Measurements from ENCODE around the gene PRKN.

PRKN gene

DNA sequence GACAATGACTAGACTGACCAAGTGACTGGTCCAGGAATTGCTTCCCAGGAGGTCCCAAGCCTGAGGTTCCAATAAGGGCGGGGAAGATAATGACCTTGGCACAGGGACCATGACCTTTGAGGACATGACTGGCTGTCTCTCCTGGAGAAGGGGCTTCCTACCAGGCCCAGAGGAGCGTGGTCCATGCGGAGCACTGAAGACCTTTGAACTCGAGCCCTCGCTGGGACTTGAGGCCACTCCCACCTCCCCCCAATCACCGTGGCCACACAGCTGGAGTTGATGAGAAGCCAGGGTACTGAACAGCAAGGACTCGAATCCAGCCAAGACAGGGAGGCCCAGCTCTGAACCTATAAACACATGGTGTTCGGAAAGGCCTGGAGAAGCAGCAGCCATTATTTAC, 677.0 kb downstream of the PRKN start:
- DNase-seq (ENCODE audit: low read depth) = no peak

DNA sequence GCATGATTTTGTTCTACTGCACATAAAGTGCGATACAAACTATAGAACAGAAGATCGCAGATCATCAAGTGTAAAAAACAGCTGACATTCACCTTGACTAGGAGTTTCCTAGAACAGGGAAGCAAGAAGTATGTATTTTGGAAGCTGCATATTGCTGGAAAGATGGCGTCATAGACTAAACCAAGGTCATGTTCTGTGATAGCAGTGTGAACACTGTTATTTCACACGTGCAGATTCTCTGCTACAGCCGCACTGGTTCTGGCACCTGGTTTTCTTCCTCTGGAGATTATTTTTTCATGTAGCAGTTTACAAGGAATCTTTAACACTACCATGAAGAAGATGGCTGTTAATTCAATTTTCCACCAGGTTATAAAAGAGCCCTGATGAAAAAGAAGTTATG, 681.2 kb downstream of the PRKN start:
- DNase-seq (ENCODE audit: low read depth) = no peak

DNA sequence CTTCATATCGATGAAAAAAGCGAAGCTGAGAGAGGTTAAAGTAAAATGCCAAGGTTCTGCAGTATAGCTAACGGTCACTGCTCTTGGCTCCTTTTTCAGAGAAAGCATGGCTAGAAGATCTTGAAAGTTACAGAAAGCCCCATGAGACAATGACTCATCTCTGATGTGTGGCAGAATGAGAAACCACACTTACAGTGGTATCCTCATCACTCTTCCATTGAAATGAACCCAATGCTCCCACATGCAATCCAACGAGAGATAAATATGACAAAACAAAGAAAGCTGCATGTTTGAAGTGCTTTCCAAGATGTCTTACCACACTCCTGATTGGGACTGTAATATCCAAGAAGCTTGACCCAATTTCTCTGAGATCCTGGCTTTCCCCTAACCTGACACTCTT, 694.9 kb downstream of the PRKN start:
- DNase-seq (ENCODE audit: low read depth) = no peak

DNA sequence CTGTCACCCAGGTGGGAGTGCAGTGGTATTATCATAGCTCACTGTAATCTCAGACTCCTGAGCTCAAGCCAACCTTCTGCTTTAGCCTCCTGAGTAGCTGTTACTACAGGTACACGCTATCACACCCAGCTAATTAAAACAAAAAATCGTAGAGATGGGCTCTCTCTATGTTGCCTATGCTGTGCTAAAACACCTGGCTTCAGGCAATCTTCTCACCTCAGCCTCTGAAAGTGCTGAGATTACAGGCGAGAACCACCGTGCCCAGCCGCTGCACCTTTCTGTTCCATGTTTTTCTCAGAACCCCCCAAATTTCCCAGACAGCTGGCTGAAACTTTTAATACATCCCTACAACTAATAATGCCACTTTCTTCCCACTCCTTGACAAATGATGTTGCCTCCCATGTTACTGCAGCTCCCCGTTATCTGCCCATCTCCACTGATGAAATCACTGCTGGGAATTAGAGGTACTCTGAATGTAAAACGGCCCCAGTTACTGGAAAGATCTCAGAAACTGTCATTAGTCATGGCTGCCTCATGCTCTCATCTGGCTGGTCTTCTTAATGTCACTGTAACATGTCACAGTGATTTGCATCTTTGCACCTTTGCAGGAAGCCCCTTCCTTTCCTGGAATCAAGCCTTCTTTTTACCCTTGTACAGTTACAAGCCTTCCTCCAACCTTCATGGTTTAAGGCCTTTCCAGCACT, 697.5 kb downstream of the PRKN start:
- no peak for DNase-seq (ENCODE audit: low read depth)

DNA sequence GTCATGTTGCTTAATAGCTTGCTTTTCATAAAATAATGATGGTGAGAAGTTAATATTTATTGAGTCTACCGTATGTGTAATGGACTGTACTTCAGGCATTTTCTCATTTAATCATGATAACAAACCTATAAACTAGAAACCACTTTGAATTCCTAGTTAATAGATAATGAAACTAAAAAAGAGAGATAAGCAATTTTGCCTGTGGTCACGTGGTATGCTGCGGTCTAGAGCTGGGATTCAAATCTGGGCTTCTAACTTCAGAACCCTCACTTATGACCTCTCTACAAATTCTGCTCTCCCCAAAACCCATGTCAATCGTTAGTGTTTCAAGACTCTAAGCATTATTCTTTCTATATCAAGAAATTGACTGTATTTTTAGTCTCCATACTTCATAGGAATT, 700.7 kb downstream of the PRKN start:
- no peak for DNase-seq (ENCODE audit: low read depth)

DNA sequence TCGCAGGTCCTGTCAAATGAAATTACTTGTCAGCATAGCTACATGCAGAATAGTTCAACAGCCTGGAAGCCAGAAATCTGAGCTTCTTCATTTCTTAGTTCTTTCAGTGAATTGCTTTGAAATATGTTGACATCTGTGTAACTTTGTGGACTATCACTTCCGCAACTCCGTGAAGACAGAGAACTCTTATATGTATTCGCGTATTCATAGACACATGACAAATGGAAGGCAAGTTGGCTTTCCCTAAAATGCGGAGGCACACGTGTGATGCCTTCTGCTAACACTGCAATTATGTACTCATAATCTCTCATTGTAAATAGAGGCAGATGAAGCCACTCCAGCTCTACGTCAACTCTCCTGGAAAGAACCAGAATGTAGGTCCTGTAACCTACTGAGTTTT, 701.5 kb downstream of the PRKN start:
- DNase-seq (ENCODE audit: low read depth) = no peak

DNA sequence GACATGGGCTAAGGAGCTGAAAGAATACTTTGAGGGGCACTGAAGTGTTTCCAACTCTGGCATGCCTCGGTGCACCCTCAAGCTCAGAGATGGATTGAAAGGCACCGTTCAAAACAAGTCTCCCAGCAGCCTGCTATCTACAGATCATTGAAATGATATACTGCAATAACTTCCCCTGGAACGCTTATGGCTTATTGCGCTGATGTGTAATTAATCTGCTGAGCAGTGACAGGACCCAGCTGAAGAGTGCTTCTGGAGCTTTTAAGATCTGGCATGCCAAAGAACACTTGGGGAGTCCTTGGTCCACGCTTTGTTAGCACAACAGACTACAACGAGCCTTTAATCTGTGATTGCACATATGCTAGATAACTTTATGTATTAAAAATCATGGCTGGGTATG, 708.2 kb downstream of the PRKN start:
- no peak for DNase-seq (ENCODE audit: low read depth)

DNA sequence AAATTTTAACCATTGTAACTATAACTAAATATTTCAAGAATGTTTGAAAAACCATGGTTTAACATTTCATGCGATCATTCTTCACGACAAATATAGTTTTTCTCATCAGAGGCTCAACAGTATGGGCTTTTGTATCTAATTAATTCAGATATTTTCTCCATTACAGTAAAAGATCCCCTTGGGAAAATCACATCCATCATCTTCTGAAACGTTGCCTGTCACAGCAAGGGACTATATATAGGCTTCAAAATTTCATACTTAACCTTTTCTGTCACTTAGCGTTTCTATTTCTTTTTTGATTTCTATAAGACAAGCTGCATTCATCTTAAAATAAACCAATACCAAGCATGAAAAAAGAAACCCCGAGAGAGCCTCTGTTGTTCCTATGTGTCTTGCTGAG, 710.0 kb downstream of the PRKN start:
- DNase-seq (ENCODE audit: low read depth) = no peak

DNA sequence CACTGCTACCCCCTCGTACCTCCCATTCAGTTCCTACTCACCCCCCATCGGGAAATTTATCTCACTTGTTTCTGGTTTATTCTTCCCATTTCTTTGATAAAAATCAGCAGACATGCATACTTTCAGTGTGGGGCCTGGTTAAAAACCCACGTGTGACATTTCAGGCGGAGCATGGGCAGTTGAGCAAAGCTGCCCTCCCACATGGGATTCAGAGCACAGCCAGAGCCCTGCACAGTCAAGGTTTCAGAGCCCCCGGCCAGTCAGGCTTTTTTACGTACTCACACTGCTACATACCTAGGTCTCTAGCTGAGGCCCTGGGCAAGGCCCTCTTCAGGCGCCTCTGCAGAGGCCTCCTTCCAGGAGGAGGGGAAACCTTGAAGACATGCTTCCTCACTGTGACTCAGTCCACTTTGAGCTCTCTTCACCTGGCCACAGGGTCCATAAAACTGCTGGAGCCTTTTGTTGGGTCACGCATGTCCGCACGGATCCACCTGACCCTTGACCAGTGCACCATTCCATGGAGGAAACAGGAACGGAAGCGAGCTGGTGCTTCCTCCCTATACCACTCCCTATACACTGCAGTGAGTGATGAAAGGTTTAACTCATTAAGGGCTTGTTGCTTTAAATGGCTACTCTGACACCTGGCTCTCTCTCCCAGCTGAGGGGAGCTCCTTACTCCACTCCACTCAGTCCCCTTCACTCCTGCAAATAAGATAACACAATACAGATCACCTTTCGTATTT, 713.3 kb downstream of the PRKN start:
- no peak for DNase-seq (ENCODE audit: low read depth)

DNA sequence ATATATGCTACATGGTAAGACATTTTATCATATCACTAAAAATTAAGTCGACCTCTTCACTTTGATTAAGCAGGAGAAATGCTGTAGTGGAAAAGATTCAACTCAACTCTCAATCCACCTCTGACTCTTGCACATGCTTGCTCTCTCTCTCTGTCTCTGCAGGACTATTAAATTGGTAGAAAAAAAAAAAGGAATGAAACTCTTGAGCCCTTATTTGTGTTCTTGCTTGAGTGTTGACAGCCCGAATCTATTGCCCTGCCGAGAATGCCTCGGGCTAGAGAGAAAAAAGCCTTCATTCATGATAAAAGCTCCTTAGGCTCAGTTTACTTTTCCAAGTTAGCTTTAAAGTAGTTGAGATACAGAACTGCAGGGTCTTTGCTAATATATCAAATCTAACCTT, 722.2 kb downstream of the PRKN start:
- no peak for DNase-seq (ENCODE audit: low read depth)

DNA sequence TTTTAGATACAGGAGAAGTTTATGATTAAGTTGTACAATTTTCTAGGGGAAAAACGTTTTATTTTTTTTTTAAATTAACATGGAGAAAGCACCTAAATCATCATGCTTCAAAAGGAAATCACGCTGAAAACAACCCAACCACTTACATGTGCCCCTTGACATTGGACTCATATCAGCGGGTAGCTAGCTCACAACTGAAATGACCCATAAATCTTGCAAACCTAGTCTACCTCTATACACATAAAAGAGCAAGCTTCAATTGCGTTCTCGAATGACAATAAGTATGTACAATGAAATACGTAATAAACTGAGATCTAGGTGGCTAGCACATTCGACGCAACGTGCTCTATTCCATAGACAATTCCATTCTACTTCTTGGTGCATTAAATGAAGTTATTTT, 730.8 kb downstream of the PRKN start:
- no peak for DNase-seq (ENCODE audit: low read depth)

DNA sequence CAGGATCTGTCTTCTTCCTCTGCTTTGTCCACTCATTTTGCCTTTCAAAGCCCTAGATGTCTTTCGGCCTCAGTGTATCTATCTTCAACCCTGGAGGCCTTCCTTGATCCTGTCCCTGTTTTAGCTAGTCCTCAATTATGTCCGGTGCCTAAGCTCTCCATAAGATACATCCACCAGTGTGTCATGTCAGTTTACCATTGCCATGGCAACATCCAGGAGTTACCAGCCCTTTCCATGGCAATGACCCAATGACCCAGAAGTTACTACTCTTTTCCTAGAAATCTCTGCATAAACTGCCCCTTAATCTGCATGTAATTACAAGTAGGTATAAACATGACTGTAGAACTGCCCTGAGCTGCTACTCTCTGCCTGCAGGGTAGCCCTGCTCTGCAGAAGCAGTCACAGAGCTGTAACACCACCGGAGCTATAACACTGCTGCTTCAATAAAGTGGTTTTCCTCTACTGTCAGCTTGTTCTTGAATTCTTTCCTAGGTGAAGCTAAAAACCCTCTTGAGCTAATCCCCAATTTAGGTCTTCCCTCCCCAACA, 741.6 kb downstream of the PRKN start:
- DNase-seq (ENCODE audit: low read depth) = no peak

DNA sequence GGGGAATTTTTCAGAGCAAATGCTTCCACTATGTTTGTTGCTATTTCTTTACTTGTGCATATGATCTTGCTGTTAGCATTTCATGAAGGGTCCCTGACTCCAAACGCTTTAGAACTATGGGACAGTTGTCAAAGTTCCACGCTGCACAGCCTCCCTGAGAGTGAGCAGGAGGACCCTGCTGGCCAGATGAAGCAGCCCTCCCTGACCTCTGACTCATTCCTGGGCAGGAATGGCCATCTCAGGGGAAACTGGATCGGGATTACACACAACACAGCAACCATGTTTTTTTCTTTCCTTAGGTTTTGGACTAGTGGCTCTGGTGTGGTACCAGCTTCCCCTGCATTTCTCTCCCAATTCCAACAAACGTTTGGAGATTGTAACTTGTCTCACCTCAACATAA, 742.9 kb downstream of the PRKN start:
- no peak for DNase-seq (ENCODE audit: low read depth)

DNA sequence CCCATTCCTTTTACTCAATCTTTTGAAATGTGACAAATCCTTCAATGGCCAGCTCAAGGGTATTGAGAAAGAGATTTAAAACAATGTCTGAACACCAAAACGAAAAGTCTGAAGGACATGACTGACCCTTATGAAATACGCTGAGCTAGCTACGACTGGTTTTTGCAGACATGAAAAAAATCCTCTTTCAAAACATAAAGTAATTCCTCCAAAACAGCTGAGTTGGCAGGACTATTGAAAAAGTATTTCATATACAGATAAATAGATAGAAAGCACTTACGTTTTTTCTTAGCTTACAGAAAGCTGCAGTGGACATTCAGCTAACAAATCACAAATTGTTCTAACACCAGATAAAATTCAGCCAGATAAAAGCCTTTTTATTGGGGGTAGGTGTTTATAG, 751.0 kb downstream of the PRKN start:
- DNase-seq (ENCODE audit: low read depth) = no peak

DNA sequence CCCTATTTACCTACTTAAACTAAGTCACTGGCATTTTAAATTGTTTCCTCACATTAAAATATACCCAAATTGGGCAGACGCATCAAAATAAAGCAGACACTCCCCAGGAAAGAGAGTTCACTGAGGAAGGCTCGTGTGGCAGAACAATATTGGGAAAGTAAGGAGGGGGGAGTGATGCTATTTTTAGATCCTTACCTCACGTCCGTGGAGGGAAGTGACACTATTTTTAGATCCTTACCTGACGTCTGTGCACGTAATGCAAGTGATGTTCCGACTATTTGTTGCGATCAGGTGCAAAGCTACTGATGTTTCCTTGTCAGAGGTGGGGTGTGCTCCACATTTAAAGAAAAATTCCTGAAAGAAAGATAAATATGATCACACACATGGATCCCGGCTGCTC, 754.5 kb downstream of the PRKN start:
- DNase-seq (ENCODE audit: low read depth) = no peak

DNA sequence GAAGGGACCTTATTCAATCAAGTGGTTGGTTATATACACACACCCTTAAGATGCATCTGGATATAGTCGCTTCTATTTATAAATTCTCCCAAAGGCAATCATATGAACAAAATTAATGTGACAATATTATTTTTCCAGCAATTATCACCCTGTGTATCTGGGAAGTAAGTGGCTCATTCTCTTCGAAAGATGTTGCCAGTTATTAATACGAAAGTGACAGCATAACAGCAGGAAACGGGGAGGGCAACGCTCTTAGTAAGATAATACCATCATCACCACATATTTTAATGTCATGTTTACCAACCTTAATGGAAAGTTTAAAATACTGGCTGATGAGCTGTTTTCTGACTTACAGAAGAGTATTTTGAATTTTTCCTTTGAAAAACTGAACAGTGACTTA, 756.5 kb downstream of the PRKN start:
- DNase-seq (ENCODE audit: low read depth) = no peak

DNA sequence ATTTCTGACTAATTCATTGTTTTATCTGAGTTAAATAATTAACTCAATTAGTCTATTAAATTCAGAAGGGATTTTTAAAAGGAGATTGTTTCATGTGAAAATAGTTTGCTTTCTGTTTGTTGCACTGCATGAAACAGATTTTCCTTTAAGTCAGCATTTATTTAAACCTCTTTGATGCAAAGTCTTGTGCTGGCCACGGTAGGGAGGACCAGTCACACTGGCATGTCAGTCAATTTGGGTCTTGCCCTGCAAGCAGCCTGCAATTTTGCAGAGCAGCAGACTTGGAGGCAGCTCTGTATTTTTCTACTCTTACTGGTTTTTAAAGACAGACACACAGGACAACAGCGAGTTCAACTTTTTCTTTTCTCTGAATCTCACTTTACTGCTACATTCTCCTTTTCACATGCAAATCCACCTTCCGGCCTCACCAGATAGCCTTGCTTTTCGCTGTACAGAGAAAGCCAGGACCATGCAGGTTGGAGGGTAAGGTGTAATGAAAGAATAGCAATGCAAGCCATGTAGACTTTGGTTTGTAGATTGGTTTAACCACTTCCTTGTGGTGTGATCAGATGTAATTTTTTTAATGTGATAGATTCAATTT, 763.8 kb downstream of the PRKN start:
- DNase-seq (ENCODE audit: low read depth) = no peak

DNA sequence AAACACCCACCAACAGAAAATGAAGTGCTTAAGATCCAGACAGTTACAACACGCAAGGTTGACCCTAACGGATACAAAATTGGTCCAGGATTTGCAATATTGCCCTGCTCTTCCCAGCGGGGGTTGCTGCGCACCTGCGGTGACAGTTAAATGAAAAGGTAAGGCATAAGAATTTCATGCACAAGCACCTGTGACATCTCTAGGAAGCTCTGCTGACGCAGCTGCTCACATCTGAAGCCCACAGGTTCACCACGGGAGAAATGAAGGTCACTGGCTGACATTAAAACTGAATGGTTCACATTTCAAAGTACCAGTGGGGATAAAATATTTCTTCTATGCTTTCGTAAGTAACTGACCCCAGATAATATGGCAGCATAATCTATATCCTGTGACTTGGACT, 764.4 kb downstream of the PRKN start:
- no peak for DNase-seq (ENCODE audit: low read depth)

DNA sequence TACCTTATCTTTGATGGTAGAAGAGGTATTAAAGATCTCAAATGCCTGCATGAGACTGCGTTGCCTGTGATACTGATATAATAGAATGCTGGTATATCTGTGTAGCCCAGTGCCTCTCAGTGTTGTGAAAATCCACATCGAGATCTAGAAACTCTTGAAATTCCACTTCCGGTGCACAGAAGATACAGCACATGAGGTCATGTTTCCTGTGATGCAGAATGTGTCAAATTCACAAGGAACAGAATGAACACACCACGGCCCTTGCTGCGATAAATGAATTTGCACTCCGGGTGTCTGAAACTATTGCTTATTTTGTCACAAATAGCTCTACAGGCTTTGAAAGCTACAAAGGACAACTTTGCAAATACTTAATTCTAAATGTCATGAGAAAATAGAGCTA, 765.8 kb downstream of the PRKN start:
- DNase-seq (ENCODE audit: low read depth) = no peak

DNA sequence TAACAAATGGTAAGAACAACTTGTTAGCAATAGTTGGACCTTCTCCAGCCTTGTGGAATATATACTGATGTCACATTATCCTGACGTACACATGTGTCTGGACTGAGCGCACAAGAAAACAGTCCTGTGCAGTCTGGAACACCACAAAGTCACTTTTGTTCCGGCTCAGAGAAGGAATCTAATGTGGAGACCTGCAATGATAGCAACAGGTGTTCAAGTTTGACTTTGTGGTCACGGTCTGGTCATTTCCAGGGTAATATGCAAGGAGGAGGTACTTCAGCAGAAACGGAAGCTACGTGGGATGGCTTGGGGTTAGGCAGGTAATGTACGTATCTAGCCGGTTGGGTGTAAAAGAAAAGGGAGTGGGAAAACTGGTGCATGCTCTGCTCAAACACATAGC, 766.5 kb downstream of the PRKN start:
- DNase-seq (ENCODE audit: low read depth) = no peak

DNA sequence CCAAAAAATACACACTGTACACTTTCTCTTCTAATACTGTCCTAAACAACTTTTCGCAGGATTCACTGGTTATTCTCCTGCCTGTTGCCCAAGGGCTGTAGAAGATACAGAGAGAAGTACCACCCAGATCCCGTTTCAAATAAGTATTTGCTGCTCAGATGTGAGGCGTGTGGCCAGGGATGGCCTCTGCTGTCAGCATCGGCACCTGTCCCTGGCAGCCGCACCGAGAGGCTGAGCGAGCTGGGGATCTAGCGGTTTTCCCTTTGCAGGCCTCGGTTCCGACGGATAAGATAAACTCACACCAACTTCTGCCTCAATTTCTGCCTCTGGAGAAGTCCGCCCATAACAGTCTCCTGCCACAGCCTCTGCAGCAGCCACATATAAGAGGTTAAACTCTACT, 768.5 kb downstream of the PRKN start:
- DNase-seq (ENCODE audit: low read depth) = no peak

DNA sequence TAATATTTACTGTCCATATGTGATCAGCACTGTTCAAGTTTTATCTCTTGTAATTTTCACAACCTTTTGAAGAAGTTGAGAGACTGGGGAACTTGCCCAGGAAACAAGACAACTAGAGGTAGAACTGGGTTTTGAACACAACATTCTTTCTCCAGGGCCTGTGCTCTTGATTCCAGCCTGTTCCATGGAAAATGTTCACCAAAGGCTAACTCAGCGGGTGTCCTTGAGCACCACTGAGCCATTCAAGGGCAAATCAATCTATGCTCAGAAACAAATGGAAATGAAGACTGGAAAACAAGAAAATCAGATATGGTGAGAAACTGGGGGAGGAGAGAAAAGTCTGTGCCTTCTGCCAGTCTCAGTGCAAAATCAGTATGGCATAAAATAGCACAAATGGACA, 771.5 kb downstream of the PRKN start:
- no peak for DNase-seq (ENCODE audit: low read depth)

DNA sequence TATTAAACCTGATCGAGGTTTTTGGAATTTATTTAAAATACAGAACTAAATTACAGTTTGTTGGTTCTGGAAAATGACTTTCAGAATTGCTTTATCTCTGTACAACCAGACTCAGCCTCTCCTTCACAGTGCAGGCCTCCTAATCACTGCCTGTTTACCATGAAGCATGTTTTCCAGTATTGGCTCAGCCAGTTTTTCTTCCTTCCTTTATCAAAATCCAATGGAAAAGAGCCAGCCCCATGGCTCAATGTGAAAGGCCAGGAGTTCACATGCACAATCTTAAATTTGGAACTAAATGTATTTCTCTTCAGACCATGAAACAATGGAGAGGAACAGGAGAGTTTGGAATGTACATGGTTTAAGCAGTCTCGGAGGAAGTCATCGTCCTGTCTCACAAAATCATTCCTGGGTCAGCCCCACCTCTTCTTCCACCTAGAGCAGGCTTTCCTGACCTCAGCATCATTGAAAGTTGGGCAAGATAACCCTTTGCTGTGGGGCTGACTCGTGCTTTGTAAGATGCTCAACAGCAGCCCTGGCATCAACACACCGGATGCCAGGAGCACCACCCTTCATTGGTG, 772.8 kb downstream of the PRKN start:
- no peak for DNase-seq (ENCODE audit: low read depth)
